ENCODE measurements around the gene LRRC4C. TPM values are rescaled to one million over a fixed set of nuclear protein-coding genes. Genes with fewer than 3 reads are reported as not detected.
A peak's percentile ranks its signal among the peaks of the same experiment; 100 is the strongest.

Gene LRRC4C
- total RNA-seq, 1 experiment from 2014 or later = not detected

DNA sequence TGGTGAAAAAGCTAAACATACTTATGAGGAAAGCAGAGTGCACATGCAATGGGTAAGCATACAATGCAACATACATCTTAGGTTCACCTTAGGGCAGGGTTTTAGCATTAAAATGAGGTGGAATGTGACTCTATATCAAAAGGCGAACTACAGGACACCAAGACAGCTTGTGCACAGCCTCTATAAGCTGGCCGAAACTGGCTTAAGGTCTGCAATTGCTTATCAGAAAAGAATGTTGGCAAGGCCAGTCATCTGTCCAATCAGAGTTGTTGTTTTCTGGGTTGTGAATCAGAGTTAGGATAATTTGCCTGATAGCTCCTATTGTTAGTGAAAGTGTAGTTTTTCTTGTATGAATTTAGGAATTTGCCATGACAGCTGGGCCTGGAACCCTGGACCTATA is 76.5 kb downstream of the LRRC4C start:
- BruUV-seq (replicated peaks) = no TSS peak
- H3K4me3 ChIP-seq (ENCODE audit: low read length) = no peak overlapping the region
- ATAC-seq = no peak
- no peak overlapping the region for H3K4me2 ChIP-seq (ENCODE audit: low read length)
- TF ChIP-seq EZH2phosphoT487 (IDR thresholded peaks at IDR 0.05; ENCODE audit: borderline replicate concordance, low read length) = no peak
- TF ChIP-seq, protein P1, sequence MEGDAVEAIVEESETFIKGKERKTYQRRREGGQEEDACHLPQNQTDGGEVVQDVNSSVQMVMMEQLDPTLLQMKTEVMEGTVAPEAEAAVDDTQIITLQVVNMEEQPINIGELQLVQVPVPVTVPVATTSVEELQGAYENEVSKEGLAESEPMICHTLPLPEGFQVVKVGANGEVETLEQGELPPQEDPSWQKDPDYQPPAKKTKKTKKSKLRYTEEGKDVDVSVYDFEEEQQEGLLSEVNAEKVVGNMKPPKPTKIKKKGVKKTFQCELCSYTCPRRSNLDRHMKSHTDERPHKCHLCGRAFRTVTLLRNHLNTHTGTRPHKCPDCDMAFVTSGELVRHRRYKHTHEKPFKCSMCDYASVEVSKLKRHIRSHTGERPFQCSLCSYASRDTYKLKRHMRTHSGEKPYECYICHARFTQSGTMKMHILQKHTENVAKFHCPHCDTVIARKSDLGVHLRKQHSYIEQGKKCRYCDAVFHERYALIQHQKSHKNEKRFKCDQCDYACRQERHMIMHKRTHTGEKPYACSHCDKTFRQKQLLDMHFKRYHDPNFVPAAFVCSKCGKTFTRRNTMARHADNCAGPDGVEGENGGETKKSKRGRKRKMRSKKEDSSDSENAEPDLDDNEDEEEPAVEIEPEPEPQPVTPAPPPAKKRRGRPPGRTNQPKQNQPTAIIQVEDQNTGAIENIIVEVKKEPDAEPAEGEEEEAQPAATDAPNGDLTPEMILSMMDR (conservative IDR thresholded peaks at IDR 0.05; ENCODE audit: low read depth, low read length) = no peak
- TF ChIP-seq EZH2 (IDR thresholded peaks at IDR 0.05; ENCODE audit: low read length, unreplicated experiment) = no peak
- no peaks in the 10 kb centered on the region for H3K27me3 ChIP-seq (ENCODE audit: low read length)
- POLR2A ChIA-PET (ENCODE audit: unreplicated experiment) = no interaction called here
- CTCF ChIA-PET = no interaction called here
- H3K9me2 ChIP-seq (replicated peaks; ENCODE audit: low read length) = no peaks in the 10 kb centered on the region
- H3K9ac ChIP-seq (ENCODE audit: low read length) = no peak overlapping the region
- H4K20me1 ChIP-seq (ENCODE audit: low read length) = no peaks in the 10 kb centered on the region
- no peaks in the 10 kb centered on the region for H3F3A ChIP-seq (ENCODE audit: low read length, unreplicated experiment)
- H2AFZ ChIP-seq (ENCODE audit: low read length) = no peak overlapping the region
- H3K4me1 ChIP-seq (ENCODE audit: insufficient read depth, low read length) = no peaks in the 10 kb centered on the region
- H3K27ac ChIP-seq (ENCODE audit: low read length) = no peak overlapping the region
- no peaks in the 10 kb centered on the region for H3K79me2 ChIP-seq (ENCODE audit: low read length)
- no peaks in the 10 kb centered on the region for H3K36me3 ChIP-seq (ENCODE audit: low read depth, low read length)
- no peaks in the 10 kb centered on the region for H3K9me3 ChIP-seq (ENCODE audit: low read length)
- intact Hi-C loops (cut with micrococcal nuclease) = no loop called here
- DNase-seq = peak; percentile 28

DNA sequence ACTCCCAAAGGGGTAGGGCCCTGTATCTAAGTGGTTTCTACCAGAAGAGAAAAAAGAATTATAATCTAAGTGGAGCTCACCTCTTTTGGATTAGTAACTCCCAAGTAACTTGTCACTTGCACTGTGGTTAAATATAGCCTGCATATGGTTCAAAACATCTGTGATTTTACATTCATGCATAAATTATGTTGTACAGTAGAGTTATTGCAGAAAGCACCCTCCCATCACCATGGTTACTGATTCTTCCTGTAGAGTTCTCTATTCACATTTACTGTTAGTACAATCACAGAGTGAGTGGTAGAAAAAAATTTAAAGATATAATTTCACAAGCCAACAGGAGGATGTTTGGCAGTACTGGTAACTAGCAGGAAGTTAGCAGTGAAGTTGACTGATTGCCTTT is 80.4 kb downstream of the LRRC4C start:
- ChIA-PET POLR2A (ENCODE audit: unreplicated experiment) (no interaction called here), CTCF (no interaction called here)
- Histone ChIP-seq H3K4me1 (ENCODE audit: insufficient read depth, low read length) (no peaks in the 10 kb centered on the region), H3K79me2 (ENCODE audit: low read length) (no peaks in the 10 kb centered on the region), H3F3A (ENCODE audit: low read length, unreplicated experiment) (no peaks in the 10 kb centered on the region), H3K9me3 (ENCODE audit: low read length) (no peaks in the 10 kb centered on the region), H3K9ac (ENCODE audit: low read length) (no peak overlapping the region), H3K4me2 (ENCODE audit: low read length) (no peak overlapping the region), H3K27me3 (ENCODE audit: low read length) (no peaks in the 10 kb centered on the region), H3K27ac (ENCODE audit: low read length) (no peak overlapping the region), H4K20me1 (ENCODE audit: low read length) (no peaks in the 10 kb centered on the region), H2AFZ (ENCODE audit: low read length) (no peak overlapping the region), H3K4me3 (ENCODE audit: low read length) (no peak overlapping the region), H3K9me2 (replicated peaks; ENCODE audit: low read length) (no peaks in the 10 kb centered on the region), H3K36me3 (ENCODE audit: low read depth, low read length) (no peaks in the 10 kb centered on the region)
- TF ChIP-seq EZH2phosphoT487 (IDR thresholded peaks at IDR 0.05; ENCODE audit: borderline replicate concordance, low read length) = no peak
- TF ChIP-seq EZH2 (IDR thresholded peaks at IDR 0.05; ENCODE audit: low read length, unreplicated experiment) = no peak
- TF ChIP-seq, protein P1 (conservative IDR thresholded peaks at IDR 0.05; ENCODE audit: low read depth, low read length) = no peak
- ATAC-seq (no peak), DNase-seq (no peak)
- intact Hi-C loops (cut with micrococcal nuclease) = no loop called here
- BruUV-seq (replicated peaks) = no TSS peak

DNA sequence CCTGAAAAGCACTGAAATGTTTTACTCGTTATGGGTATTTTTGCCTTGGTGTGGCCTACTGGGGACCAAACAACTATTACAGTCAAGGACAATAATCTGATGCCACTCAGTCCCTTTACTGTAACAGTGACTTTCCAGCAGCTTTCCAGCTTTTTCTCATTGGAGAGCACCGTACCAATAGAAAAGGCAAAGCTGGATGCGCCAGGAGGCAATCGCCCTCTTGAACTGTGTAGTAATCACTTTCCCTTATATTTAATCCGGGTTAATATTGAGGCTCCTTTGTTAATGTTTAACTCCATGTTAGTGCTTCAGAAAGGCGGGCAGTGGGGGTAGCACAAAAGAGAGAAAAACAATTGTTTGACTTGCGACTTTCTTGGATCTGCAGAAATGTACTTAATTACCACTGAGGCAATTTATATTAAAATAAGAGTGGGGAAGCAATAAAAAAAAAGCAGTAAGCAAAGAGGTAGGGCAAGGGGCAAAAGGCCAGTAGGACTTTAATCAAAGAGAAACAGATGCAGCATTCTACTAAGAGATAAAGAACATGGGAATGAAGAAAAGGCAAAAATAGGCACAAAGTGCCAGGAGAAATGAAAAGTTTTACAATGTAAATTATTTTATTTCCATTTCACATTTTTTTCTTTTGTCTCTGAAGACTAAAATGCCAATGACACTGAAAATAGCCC is 81.6 kb downstream of the LRRC4C start:
- no peak for ATAC-seq
- H4K20me1 ChIP-seq (ENCODE audit: low read length) = no peaks in the 10 kb centered on the region
- no peak for DNase-seq
- H3K36me3 ChIP-seq (ENCODE audit: low read depth, low read length) = no peaks in the 10 kb centered on the region
- no peaks in the 10 kb centered on the region for H3K4me1 ChIP-seq (ENCODE audit: insufficient read depth, low read length)
- BruUV-seq (replicated peaks) = no TSS peak
- TF ChIP-seq EZH2phosphoT487 (IDR thresholded peaks at IDR 0.05; ENCODE audit: borderline replicate concordance, low read length) (no peak), EZH2 (IDR thresholded peaks at IDR 0.05; ENCODE audit: low read length, unreplicated experiment) (no peak)
- TF ChIP-seq, protein P1 (conservative IDR thresholded peaks at IDR 0.05; ENCODE audit: low read depth, low read length) = no peak
- H3K27ac ChIP-seq (ENCODE audit: low read length) = no peak overlapping the region
- H3K79me2 ChIP-seq (ENCODE audit: low read length) = no peaks in the 10 kb centered on the region
- H3F3A ChIP-seq (ENCODE audit: low read length, unreplicated experiment) = no peaks in the 10 kb centered on the region
- no peaks in the 10 kb centered on the region for H3K27me3 ChIP-seq (ENCODE audit: low read length)
- H3K9me2 ChIP-seq (replicated peaks; ENCODE audit: low read length) = no peaks in the 10 kb centered on the region
- H3K4me3 ChIP-seq (ENCODE audit: low read length) = no peak overlapping the region
- H2AFZ ChIP-seq (ENCODE audit: low read length) = no peak overlapping the region
- no peak overlapping the region for H3K9ac ChIP-seq (ENCODE audit: low read length)
- intact Hi-C loops (cut with micrococcal nuclease) = no loop called here
- H3K9me3 ChIP-seq (ENCODE audit: low read length) = no peaks in the 10 kb centered on the region
- no peak overlapping the region for H3K4me2 ChIP-seq (ENCODE audit: low read length)
- CTCF ChIA-PET = no interaction called here
- POLR2A ChIA-PET (ENCODE audit: unreplicated experiment) = no interaction called here
